OCI-M1 (cell line): ENCODE results near the gene C22orf23.

Experiments
- DNase-seq: peaks from one replicate; lab custom pipeline; 2025; lab: John Stamatoyannopoulos, UW

Gene C22orf23

DNA sequence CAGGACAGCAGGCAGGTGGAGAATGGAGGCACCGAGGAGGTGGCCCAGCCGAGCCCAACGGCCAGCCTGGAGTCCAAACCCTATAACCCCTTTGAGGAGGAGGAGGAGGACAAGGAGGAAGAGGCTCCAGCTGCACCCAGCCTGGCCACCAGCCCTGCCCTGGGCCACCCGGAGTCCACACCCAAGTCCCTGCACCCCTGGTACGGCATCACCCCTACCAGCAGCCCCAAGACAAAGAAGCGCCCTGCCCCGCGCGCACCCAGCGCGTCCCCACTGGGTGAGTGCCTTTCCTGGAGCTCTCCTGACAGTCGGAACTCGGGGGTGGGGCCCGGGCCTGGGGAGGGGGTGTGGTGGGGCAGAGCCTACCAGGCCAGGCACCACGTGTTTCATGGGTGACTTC is 27.6 kb downstream of the C22orf23 start:
- DNase-seq = no peak

DNA sequence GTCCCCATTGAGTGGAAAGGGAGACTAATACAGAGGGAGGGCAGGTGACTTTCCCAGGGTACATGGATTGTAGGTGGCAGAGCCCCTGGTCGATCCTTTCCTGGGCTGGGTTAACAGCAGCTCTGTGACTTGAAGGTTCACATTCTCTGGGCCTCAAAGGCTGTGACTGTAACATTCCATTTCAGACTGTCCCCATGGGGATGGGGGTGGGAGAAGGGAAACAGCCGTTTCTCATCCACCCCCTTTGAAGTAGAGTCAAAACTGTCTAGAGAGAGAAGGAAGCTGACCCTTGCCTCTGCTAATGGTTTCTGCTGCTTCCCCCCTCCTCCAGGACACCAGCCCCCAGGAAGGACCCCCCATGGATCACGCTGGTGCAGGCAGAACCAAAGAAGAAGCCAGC is 28.1 kb downstream of the C22orf23 start:
- no peak for DNase-seq

DNA sequence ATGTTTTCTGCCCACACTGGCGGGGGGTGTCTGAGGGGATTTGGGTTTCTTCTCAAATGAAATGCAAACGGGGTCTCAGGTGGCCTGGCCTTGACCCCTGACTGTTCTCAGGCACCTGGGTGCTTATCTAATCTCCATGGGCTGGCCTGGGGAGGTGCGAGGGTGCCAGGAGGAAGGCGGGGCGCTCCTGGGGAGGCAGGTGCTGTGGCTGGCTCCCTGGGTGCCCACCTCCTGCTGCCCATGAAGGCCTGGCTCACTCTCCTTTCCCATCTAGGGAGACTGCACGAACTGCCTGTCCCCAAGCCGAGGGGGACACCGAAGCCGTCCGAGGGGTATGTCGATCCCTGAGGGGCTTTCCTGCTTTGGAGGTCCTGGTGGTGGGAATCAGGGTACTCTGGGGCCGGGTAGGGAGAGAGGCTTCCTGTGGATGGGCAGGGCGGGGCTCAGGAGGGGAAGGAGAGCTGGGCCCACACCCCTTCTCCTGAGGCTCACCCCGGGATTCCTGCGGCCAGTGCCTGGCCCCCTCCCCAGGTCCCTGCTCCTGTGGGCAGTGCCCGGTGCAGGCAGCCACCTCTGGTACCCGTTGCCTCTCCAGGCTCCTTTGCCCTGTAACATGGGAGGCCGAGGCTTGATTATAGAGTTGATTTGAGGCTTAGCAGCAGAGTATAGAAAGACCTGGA is 28.9 kb downstream of the C22orf23 start:
- no peak for DNase-seq

DNA sequence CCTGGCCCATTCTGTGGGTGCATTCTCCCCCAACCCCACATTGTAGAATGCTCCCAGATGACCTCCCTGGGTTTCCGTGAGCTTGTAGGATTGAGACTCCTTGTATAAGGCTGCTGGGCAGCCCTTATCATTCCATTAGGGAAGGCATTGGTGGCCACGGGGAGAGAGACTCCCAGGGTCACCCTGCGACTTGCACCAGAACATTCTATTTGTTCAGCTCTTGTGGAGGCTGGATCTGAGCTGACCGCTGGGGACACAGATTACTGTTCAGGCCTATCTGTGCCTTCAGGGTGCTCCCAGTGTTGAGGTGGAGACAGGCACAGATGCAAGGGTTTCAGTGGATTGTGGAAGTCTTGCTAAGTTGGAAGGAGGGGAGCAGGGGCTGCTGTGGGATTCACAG is 29.5 kb downstream of the C22orf23 start:
- DNase-seq = no peak

DNA sequence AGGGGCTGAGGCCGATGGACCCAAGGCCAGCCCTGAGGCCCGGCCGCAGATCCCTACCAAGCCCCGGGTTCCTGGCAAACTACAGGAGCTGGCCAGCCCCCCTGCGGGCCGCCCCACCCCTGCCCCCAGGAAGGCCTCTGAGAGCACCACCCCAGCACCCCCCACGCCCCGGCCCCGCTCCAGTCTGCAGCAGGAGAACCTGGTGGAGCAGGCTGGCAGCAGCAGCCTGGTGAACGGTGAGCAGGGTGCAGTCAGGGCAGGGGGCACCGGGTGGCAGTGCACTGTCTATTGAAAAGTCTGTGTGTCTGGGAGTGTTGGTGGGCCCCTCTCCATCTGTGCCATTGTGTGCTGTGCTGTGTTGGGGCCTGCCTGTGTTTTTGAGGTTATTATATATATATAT is 31.2 kb downstream of the C22orf23 start:
- DNase-seq = no peak

DNA sequence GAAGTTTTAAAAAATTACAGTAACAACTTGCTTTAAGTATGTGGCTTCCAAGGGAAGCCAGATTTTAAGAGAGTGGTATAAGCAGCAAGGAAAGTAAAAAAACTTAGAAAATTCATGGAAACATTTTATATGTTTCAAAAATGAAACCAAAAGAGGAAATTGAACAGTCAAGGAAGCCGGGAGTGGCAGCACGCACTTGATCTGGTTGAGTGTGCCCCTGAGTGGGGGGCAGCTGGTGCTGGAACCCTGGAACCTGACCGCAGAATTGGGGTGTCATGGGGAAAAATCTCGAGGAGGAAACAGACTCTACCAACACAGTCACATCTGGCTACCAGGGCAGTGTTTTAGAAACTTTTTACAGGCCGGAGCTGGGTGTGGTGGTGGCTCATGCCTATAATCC is 33.3 kb downstream of the C22orf23 start:
- DNase-seq = no peak

DNA sequence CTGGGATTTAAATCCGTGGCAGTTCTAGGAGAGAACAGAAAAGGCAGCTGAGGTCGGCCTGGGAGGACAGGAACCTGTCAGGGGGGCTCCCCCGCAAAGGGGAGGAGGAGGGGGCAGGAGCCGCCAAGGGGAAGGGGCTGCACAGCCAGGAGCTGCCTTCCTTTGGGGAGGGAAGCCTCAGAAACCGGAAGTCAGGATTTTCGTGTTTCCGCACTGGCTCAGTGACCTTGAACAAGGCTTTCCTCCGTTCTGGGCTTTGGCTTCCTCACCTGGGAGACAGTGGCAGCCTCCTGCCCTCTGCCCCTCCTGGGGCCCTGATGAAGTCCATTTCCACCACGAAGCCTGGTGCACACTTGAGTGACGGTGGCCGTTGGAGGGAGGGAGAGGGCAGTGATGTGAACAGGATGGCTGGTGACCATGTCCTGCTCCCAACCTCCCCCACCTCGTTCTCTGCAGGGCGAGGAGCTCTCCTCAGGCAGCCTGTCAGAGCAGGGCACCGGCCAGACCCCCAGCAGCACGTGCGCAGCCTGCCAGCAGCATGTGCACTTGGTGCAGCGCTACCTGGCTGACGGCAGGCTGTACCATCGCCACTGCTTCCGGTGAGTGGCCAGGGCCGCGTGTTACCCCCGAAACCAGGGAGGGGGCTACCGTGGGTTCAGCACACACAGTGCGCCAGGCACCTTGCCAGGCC is 34.7 kb downstream of the C22orf23 start:
- DNase-seq = no peak

DNA sequence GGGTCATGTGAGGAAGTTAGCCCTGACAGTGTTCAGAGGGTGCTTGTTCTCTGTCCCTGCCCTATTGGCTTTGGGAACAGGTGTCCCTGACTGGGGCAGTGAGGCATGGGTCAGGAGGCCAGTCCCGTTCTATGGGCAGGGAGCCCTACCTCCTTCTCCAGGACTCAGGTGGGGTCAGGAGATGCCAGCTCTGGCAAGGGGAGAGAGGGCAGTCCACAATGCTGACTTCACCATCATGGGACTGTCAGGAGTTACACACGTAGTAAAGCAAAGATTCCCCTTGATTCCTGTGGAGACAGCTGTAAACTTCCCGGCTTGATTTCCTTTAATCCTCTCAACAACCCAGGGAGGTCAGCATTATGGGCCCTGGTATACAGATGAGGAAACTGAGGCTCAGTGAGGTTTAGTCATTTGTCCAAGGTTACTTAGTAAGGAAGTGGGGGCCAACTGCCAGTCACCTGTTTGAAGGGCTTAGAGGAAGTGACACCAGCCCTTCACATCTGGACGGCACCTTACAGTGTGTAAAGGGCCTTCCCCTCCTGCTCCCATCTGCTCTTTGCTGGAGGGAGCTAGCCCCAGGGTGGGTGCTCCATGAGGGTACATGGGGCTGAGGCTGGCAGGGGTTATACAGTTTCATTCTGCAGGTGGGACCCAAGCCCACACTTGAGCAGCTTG is 35.4 kb downstream of the C22orf23 start:
- DNase-seq = no peak

DNA sequence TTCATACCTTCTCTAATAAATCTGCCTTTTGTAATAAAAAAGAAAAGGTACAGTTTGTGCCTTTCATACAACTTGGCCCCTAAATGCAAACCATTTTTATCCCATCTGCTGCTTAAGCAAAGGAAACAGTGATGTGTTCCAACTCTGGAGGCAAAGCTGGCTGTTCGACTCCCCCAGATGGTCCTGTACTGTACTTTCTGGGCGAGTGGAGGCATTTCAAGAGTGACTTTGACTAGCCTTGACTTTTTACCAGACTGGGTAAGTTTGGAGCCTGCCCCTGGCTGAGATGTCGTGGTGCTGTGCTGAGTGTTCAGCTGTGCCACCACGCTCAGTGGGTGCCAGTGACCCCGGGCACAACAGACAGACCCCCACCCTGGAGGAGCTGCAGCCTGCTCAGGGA is 37.1 kb downstream of the C22orf23 start:
- DNase-seq = no peak

DNA sequence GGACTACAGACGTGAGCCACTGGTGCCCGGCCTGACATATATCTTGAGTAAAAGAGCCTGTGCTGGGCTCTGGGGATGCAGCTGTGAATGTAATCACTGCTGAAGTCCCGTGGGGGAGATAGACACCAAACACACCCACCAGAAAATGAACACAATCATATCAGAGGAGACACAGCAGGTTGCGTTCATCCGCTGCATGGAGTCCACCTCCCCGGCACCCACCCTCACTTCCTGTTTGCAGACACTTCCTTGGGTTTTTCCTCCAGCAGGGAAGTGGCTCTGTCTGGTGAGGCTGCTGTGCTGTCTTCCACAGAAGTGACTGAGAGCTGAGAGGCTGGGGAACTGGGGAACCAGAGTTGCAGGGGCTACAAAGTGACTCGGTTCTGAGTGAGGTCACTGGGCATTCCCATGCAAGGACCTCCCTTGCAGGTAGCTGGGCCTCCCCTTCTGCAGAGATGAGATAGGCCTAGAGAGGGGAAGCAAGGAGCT is 40.1 kb downstream of the C22orf23 start:
- no peak for DNase-seq

DNA sequence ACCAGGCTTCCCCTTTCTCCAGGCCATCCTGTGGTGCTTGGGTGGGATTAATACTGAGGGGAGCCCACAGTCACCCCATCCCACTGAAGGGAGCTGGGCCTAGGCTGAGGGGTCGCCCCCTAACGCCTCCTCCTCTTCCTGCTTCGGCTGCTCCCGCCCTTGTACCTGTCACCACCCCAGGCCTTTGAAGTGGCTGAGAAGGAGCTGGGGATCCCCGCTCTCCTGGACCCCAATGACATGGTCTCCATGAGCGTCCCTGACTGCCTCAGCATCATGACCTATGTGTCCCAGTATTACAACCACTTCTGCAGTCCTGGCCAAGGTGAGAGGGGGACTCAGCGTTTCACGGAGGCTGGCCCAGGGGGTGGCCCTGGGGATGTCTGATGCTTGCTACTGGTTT is 41.2 kb downstream of the C22orf23 start:
- DNase-seq = no peak

DNA sequence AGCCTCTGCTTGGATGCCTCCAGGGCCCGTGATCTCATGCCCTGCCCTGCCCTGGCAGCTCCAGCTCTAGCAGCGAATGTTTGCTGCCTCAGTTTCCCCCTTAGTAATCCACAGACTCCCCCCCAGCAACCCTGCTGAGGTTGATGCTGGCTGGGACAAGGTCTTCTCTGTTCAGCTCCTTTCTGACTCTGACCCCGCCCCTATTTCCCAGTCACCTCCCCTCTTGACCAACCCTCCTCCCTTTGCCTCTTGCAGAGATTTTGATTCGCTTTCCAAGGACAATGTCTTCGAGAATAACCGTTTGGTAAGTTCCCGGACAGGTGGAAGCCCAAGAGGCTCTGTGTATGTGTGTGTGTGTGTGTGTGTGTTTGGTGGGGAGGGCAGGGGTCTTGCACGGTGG is 41.7 kb downstream of the C22orf23 start:
- no peak for DNase-seq

DNA sequence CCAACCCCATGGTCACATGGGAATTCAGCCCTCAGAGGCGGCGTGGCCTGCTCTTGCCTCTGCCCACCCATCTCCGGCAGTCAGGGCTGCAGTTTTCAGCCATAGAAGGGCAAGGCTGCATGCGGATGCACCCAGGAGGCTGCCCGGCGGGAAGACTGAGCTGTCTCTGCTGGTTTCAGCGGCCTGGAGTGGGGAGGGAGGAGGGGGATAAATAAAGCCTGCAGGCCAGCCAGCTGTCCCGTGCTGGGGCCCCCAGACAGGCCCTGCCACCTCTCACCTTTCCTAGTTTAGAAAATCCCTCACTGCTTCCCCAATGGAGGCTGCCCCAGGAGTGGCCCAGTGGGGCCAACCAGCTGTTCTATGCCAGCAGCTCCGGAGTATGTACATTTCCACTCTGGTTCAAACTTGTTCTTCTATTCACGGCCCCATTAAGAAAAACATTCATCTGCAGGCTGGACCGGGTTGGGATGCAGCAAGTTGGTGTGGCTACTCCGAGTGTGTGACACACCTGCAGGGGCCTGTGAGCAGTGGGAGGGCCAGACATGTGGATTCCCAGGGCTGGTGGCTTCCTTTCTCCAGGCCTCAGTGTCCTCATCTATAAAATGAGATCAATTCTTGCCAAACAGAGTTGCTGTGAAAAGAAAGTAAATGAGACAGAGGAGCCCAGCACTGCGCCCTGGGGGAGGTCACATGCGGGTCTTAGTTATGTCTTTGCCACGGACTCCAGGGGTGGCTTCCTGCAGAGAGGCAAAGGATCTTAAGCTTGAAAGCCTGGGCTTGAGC is 42.3 kb downstream of the C22orf23 start:
- DNase-seq = no peak

DNA sequence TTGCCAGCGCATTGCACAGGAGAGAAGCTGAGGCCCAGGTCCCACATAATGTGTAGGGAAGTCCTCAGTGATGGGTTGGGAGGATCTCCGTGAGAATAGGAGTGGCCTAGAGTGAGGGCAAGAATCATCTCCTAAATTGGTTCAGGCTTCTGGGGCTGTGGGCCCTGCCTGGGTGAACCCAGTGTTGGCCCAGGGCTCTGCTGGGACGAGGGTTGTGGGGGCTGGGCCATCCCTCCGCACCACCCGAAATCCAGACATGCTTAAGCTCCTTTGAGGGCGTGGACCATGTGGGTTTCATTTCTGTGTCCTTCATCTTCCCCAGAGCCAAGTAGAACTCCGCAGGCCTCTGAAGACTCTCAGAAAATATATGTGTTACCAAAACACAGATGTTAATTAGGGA is 43.6 kb downstream of the C22orf23 start:
- DNase-seq = no peak

DNA sequence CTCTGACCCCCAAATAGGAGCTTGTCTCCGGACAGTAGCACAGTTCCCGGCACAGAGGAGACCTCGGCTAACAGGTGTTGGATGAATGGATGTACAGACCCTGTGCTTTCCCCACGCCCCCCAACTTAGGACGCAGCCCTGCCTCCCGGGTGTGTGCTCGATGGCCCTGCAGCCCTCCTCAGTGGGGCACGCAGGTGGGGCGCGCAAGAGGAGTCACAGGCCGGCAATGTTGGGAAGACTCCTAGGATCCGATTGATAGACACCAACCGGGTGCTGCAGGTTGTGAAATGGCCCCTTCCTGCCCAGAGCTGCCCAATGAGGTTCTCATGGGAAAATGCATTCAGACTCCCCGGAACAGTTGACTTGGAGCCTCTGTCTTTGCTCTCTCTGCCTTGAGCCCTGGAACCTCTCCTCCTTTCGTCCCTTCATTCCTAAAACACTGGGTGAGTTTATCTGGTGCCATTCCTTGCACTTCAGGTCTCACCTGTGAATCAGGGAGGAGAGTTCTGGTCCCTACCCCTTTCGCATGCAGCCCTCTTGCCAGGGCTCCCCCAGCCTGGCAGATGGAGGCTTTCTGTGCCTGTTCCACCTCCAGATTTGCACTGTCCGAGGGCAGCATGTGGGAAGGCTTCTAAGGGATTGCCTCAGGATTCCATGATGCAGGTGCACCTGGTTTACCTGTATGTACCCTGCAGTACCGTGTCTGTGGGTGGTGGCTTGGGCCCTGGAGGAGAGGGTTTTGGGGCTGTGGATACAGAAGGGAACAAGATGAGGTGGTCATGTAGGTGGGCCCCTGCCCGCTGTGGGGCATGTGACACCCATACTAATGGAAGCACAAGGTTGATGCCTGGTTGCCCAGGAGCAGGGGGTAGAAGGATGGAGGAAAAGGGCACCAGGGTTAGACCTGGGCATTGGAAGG is 46.1 kb downstream of the C22orf23 start:
- DNase-seq = no peak

DNA sequence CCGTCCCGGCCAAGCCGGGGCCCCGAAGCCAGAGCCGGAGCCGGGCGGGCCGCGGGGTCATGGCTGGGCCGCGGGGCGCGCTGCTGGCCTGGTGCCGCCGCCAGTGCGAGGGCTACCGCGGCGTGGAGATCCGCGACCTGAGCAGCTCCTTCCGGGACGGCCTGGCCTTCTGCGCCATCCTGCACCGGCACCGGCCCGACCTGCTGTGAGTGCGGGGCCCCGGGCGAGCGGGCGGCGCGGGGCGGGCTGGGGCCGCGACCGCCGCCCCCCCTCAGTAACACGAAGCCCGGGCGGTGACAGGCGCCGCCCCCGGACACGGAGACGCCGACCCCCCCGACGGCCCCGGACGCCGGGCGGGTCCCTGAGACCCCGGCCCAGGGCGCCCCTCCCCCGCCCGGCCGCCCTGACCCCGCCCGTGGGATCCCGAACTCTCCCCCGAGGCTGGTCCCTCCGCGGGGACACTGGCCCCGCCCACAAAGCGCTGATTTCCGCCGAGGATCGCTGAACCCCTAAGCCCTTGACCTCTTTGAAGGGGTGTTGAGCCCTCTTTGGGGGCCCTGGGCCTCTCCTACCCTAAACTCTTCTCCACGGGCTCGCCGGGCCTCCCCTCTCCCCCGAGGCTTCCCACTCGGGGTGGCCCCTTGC is 46.9 kb downstream of the C22orf23 start:
- no peak for DNase-seq

DNA sequence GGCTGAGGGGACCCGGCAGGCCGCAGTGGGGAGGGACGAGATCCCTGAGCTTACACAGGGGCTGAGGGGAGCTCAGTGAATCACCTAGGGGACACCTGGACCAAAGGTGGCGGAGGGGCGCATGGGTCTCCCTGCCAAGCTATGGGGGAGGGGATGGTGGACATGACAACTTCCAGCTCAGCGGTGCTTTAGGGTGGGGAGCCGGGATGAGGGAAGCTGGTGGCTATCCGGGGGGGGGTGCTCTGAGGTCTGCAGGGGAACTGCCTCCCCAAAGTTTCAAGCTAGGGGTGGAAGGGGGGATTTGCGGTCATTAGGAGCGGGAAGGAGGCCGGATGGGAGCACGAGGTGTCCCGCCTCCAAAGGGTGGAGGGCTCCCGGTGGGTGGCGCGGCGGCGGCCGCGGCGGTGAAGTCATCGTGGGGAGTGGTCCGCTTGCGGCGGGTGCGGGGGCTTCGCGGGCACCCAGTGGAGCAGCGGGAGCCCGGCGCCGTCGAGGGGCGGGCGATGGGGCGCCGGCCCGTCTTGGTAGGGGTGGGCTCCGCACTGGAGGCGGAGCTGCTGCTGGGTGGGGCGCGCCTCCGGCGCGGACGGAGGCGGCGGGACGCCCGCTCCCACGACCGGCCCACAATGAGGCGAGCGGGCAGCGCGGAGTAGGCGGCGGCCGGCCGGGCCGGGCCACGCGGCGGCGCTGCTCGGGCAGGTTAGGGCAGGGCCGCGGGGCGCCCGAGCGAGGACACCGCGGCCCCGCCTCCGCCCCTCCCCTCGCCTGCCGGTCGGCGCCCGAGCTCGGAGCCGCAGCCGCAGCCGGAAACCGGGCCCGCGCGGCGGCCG is 47.7 kb downstream of the C22orf23 start, which contains the start of gene MICALL1:
MICALL1 (plus strand) TSS at position 764 of the 830 bp plus-strand sequence. CDS start 126 bp downstream, outside the sequence.
- peak; percentile 81 for DNase-seq

DNA sequence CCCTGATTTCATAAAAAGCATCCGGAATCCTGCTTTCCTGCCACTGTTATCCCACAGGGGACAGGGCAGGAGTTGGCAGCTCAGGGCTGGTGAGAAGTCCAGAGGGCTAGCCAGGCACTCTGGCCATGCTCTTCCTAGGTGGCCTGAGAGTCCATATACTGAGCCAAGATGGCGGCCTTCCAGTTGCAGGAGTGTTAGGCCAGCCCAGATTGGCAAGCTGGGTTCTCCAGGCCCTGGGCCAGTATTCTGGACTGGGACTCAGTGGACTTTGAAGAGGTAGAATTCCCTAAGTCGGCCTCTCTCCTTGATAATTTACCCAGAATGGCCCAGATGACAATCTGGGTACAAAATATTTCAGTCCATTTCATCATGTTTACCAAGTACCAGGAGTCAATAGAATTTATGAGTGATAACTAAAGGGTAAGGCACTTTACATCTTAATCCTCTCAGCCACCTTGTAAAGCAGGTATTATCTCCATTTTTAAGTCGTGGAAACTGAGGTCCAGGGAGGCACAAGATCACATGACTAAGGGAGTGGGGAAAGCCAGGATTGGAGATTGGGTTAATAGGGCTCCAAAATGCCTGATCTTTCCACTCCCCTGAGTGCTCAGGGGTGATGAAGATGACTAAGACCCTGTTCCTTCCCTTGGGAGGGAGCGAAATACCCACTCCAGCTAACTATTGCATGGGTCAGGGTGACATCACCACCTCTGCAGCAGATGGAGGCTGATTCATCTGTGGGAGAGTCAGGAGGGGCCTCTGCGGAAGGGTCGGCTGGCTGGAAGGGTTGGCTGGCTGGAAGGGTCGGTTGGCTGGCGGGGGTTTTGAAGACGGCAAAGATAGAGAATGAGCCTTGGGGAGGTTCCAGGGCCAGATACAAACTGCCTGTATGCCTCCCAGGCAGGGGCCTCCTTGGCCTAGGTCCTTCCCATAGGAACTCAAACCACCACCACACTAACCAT is 48.5 kb downstream of the C22orf23 start:
- DNase-seq = peak; percentile 62
